Measurements from ENCODE around the gene STX17. TPM values are rescaled to one million over a fixed set of nuclear protein-coding genes. Genes with fewer than 3 reads are reported as not detected.
"Not testable (repeated sequence)": the region's sequence is repeated elsewhere in the genome, so short reads cannot be mapped to it uniquely, and the experiment has no call there.

Gene STX17
- total RNA-seq: 10 to 100 TPM; 20.1 to 26.4 TPM

- Mint-ChIP-seq H3K9me3 (no peaks in the 10 kb centered on the region), H3K4me3 (peak within 1 kb of the TSS; percentile 93), H3K36me3 (ENCODE audit: low read depth) (peaks cover 5% of the 10 kb centered on the region), H3K27me3 (no peaks in the 10 kb centered on the region), H3K27ac (peak within 1 kb of the TSS; percentile 91), H3K4me1 (peaks cover 11% of the 10 kb centered on the region)
- ATAC-seq (replicated peaks): peak; percentile 93
Observed at GRCh38 chr9:99906403-99907207, at the start of gene STX17. TSS of gene STX17 (plus strand) at chr9:99906654. CDS start at chr9:99915240, 8,586 bp downstream.

- peaks cover 85% of the 10 kb centered on the region for H3K36me3 Mint-ChIP-seq (ENCODE audit: low read depth)
- not testable (repeated sequence) for H3K4me3 Mint-ChIP-seq; H3K9me3 Mint-ChIP-seq; H3K27ac Mint-ChIP-seq; H3K4me1 Mint-ChIP-seq; H3K27me3 Mint-ChIP-seq; ATAC-seq (replicated peaks)
Observed at GRCh38 chr9:99857576-99857975, 48.9 kb upstream of the STX17 start.

- Mint-ChIP-seq H3K9me3 (no peaks in the 10 kb centered on the region), H3K27me3 (no peaks in the 10 kb centered on the region), H3K36me3 (ENCODE audit: low read depth) (peaks cover 85% of the 10 kb centered on the region), H3K4me1 (no peaks in the 10 kb centered on the region), H3K27ac (no peak overlapping the region), H3K4me3 (no peak overlapping the region)
- no peak for ATAC-seq (replicated peaks)
Observed at GRCh38 chr9:99858087-99858486, 48.4 kb upstream of the STX17 start.

GRCh38 chr9:99859243-99859980 is 47.0 kb upstream of the STX17 start:
- Mint-ChIP-seq H3K9me3 (no peaks in the 10 kb centered on the region), H3K27me3 (no peaks in the 10 kb centered on the region), H3K36me3 (ENCODE audit: low read depth) (peaks cover 97% of the 10 kb centered on the region)

GRCh38 chr9:99860266-99860665 is 46.2 kb upstream of the STX17 start:
- Mint-ChIP-seq H3K27ac (no peak overlapping the region), H3K9me3 (no peaks in the 10 kb centered on the region), H3K4me1 (no peaks in the 10 kb centered on the region), H3K27me3 (no peaks in the 10 kb centered on the region), H3K4me3 (no peak overlapping the region), H3K36me3 (ENCODE audit: low read depth) (peaks cover 100% of the 10 kb centered on the region)
- ATAC-seq (replicated peaks): no peak

More at GRCh38 chr9:99859243-99859980, 47.0 kb upstream of the STX17 start:
- Mint-ChIP-seq H3K4me3 (no peak overlapping the region), H3K4me1 (no peaks in the 10 kb centered on the region), H3K27ac (no peak overlapping the region)
- no peak for ATAC-seq (replicated peaks)

GRCh38 chr9:99863955-99864354 is 42.5 kb upstream of the STX17 start:
- no peak overlapping the region for H3K27ac Mint-ChIP-seq
- peaks cover 9% of the 10 kb centered on the region for H3K4me1 Mint-ChIP-seq
- no peak for ATAC-seq (replicated peaks)
- no peak overlapping the region for H3K4me3 Mint-ChIP-seq
- no peaks in the 10 kb centered on the region for H3K27me3 Mint-ChIP-seq
- H3K9me3 Mint-ChIP-seq: no peaks in the 10 kb centered on the region
- peaks cover 69% of the 10 kb centered on the region for H3K36me3 Mint-ChIP-seq (ENCODE audit: low read depth)

- Mint-ChIP-seq H3K4me1 (peaks cover 19% of the 10 kb centered on the region), H3K36me3 (ENCODE audit: low read depth) (peaks cover 45% of the 10 kb centered on the region), H3K4me3 (no peak overlapping the region), H3K9me3 (no peaks in the 10 kb centered on the region), H3K27ac (no peak overlapping the region), H3K27me3 (peaks cover 3% of the 10 kb centered on the region)
- no peak for ATAC-seq (replicated peaks)
Observed at GRCh38 chr9:99866398-99866797, 40.1 kb upstream of the STX17 start.

GRCh38 chr9:99867536-99867935 is 38.9 kb upstream of the STX17 start:
- H3K27me3 Mint-ChIP-seq: peaks cover 3% of the 10 kb centered on the region
- H3K4me3 Mint-ChIP-seq: no peak overlapping the region
- H3K36me3 Mint-ChIP-seq (ENCODE audit: low read depth): peaks cover 34% of the 10 kb centered on the region
- H3K4me1 Mint-ChIP-seq: peaks cover 19% of the 10 kb centered on the region
- peak; percentile 46 for ATAC-seq (replicated peaks)
- peak overlapping the region; percentile 7 for H3K27ac Mint-ChIP-seq
- H3K9me3 Mint-ChIP-seq: no peaks in the 10 kb centered on the region

- Mint-ChIP-seq H3K9me3 (no peaks in the 10 kb centered on the region), H3K36me3 (ENCODE audit: low read depth) (peaks cover 29% of the 10 kb centered on the region), H3K4me3 (no peak overlapping the region), H3K27ac (peak overlapping the region; percentile 7), H3K4me1 (peaks cover 19% of the 10 kb centered on the region), H3K27me3 (peaks cover 3% of the 10 kb centered on the region)
- peak; percentile 78 for ATAC-seq (replicated peaks)
Observed at GRCh38 chr9:99867968-99868367, 38.5 kb upstream of the STX17 start.

GRCh38 chr9:99868845-99869244 is 37.6 kb upstream of the STX17 start:
- Mint-ChIP-seq H3K4me3 (no peak overlapping the region), H3K36me3 (ENCODE audit: low read depth) (peaks cover 20% of the 10 kb centered on the region), H3K27me3 (peaks cover 3% of the 10 kb centered on the region), H3K27ac (no peak overlapping the region), H3K9me3 (no peaks in the 10 kb centered on the region), H3K4me1 (peaks cover 21% of the 10 kb centered on the region)
- peak; percentile 20 for ATAC-seq (replicated peaks)

GRCh38 chr9:99870126-99870525 is 36.3 kb upstream of the STX17 start:
- Mint-ChIP-seq H3K9me3 (peaks cover 3% of the 10 kb centered on the region), H3K27ac (peak overlapping the region; percentile 53), H3K36me3 (ENCODE audit: low read depth) (peaks cover 8% of the 10 kb centered on the region), H3K4me1 (peaks cover 26% of the 10 kb centered on the region), H3K4me3 (no peak overlapping the region), H3K27me3 (peaks cover 3% of the 10 kb centered on the region)
- no peak for ATAC-seq (replicated peaks)

GRCh38 chr9:99873531-99873930 is 32.9 kb upstream of the STX17 start:
- Mint-ChIP-seq H3K9me3 (peaks cover 3% of the 10 kb centered on the region), H3K4me3 (peak overlapping the region; percentile 27), H3K4me1 (peaks cover 21% of the 10 kb centered on the region), H3K27ac (peak overlapping the region; percentile 86), H3K27me3 (peaks cover 6% of the 10 kb centered on the region), H3K36me3 (ENCODE audit: low read depth) (no peaks in the 10 kb centered on the region)
- ATAC-seq (replicated peaks): peak; percentile 81

- H3K27ac Mint-ChIP-seq: peak overlapping the region; percentile 86
- peaks cover 3% of the 10 kb centered on the region for H3K9me3 Mint-ChIP-seq
- peaks cover 6% of the 10 kb centered on the region for H3K27me3 Mint-ChIP-seq
- ATAC-seq (replicated peaks): peak; percentile 89
- peak overlapping the region; percentile 27 for H3K4me3 Mint-ChIP-seq
- peaks cover 17% of the 10 kb centered on the region for H3K4me1 Mint-ChIP-seq
- H3K36me3 Mint-ChIP-seq (ENCODE audit: low read depth): no peaks in the 10 kb centered on the region
Observed at GRCh38 chr9:99873943-99874584, 32.4 kb upstream of the STX17 start.

- ATAC-seq (replicated peaks): no peak
- H3K4me1 Mint-ChIP-seq: peaks cover 7% of the 10 kb centered on the region
- no peaks in the 10 kb centered on the region for H3K36me3 Mint-ChIP-seq (ENCODE audit: low read depth)
- peaks cover 7% of the 10 kb centered on the region for H3K9me3 Mint-ChIP-seq
- peaks cover 3% of the 10 kb centered on the region for H3K27me3 Mint-ChIP-seq
- H3K4me3 Mint-ChIP-seq: no peak overlapping the region
- no peak overlapping the region for H3K27ac Mint-ChIP-seq
Observed at GRCh38 chr9:99876190-99876589, 30.3 kb upstream of the STX17 start.
